Type B pancreatic cell (in vitro differentiated cells): ENCODE data around the gene LYST. TPM values are rescaled to one million over a fixed set of nuclear protein-coding genes. Genes with fewer than 3 reads are reported as not detected.

Experiments used
- DNase-seq: peaks from one replicate; pipeline ENCODE4 v3.0.0; 2021; ENCODE audit warnings: mixed read lengths; ENCODE audit not compliant: unreplicated experiment; ENCODE audit errors: extremely low spot score
- H3K27ac Mint-ChIP-seq: 2 replicates; pipeline ENCODE4 v1.8.0; 2021; ENCODE audit warnings: mild to moderate bottlenecking, mixed read lengths
- H3K27me3 Mint-ChIP-seq: 2 replicates; pipeline ENCODE4 v1.8.0; 2021; ENCODE audit warnings: mixed read lengths
- H3K36me3 Mint-ChIP-seq: 2 replicates; pipeline ENCODE4 v1.8.0; 2021; ENCODE audit warnings: mixed read lengths
- H3K4me1 Mint-ChIP-seq: one replicate; pipeline ENCODE4 v1.8.0; 2021; ENCODE audit warnings: mixed read lengths; ENCODE audit not compliant: unreplicated experiment
- H3K4me3 Mint-ChIP-seq: 2 replicates; pipeline ENCODE4 v1.8.0; 2021; ENCODE audit warnings: mild to moderate bottlenecking, mixed read lengths
- H3K9me3 Mint-ChIP-seq: 2 replicates; pipeline ENCODE4 v1.8.0; 2021; ENCODE audit warnings: mixed read lengths
- total RNA-seq: library from RNA; stranded (reverse); gene quantifications from 2 replicates; pipeline ENCODE4 v1.2.1, GENCODE V29; 2021; ENCODE audit warnings: low replicate concordance
- TF ChIP-seq, protein P1 (sequence below): fragments of 200-600 bp; sonication (generic); conservative IDR thresholded peaks from 2 replicates; pipeline ENCODE4 v1.5.0; 2021; ENCODE audit warnings: antibody characterized with exemption, mild to moderate bottlenecking

LYST gene
- total RNA-seq, 1 donor from 2014 or later: 9.7 TPM

DNA sequence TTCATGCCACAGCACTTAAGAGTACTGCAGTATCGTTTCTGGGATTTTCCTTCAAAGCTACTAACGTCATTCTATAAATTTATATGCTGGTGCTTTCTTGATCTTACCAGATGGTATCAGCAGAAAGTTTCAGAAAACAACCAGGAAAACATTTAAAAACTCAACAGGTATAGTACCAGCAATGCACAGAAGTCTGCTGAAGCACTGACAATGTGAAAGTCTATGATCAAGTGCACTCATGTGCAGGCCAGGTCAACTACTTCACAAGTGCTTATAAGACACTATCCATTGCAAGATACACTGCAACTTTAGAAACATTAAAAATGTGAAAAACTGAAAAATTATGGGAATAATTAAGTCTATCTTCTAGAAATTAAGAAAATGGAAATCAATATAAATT is 34.7 kb downstream of the LYST start:
- no peak overlapping the region for H3K4me3 Mint-ChIP-seq
- H3K9me3 Mint-ChIP-seq: no peaks in the 10 kb centered on the region
- no peaks in the 10 kb centered on the region for H3K27me3 Mint-ChIP-seq
- no peaks in the 10 kb centered on the region for H3K36me3 Mint-ChIP-seq
- no peak for DNase-seq
- H3K4me1 Mint-ChIP-seq: no peaks in the 10 kb centered on the region
- H3K27ac Mint-ChIP-seq: no peak overlapping the region
- TF ChIP-seq, protein P1, sequence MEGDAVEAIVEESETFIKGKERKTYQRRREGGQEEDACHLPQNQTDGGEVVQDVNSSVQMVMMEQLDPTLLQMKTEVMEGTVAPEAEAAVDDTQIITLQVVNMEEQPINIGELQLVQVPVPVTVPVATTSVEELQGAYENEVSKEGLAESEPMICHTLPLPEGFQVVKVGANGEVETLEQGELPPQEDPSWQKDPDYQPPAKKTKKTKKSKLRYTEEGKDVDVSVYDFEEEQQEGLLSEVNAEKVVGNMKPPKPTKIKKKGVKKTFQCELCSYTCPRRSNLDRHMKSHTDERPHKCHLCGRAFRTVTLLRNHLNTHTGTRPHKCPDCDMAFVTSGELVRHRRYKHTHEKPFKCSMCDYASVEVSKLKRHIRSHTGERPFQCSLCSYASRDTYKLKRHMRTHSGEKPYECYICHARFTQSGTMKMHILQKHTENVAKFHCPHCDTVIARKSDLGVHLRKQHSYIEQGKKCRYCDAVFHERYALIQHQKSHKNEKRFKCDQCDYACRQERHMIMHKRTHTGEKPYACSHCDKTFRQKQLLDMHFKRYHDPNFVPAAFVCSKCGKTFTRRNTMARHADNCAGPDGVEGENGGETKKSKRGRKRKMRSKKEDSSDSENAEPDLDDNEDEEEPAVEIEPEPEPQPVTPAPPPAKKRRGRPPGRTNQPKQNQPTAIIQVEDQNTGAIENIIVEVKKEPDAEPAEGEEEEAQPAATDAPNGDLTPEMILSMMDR: no peak

DNA sequence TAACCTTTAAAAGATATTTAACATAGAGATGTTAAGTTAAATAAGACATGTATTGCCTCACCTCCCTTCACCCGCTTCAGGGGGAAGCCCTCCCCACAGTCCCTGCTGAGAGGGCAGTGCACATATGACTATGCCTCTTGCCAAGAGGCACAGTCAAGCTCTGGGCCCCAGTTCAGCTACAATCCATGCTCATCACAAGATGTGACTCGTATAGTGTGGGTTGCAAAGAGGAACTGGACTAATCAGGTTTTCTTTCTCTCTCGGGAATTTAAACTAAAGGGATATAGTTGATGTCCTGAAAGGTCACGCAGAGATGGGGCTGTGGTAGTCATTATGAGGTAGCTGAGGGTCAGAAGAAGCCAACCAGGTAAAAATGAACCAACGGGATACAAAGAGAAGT is 35.6 kb downstream of the LYST start:
- DNase-seq: no peak
- Mint-ChIP-seq H3K27ac (no peak overlapping the region), H3K9me3 (no peaks in the 10 kb centered on the region), H3K4me3 (no peak overlapping the region), H3K27me3 (no peaks in the 10 kb centered on the region), H3K36me3 (no peaks in the 10 kb centered on the region), H3K4me1 (no peaks in the 10 kb centered on the region)
- TF ChIP-seq, protein P1: no peak

DNA sequence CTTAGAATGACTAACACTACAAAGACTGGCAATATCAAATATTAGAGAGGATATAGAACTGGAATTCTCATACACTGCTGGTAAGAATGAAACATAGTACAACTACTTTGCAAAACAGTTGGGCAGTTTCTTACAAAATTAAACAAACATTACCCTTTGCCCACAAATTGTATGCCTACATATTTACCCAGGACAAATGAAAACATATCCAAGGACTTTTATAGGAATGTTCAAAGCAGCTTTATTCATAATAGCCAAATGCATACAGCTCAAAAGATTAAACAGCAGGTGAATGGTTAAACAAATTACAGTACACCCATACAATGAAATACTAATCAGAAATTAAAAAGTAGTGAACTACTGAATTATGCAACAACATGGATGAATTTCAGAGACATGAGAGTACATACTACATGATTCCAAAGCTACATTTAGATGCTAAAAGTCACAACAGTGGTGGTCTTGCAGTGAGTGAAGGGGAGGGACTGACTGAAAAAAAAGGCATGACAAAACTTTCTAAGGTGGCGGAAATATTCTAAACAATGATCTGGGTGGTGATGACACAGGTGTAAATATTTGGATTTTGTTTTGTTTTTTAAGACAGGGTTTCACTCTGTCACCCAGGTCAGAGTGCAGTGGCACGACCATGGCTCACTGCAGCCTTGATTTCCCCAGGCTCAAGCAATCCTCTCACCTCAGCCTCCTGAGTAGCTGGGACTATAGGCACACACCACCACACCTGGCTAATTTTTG is 40.4 kb downstream of the LYST start:
- Mint-ChIP-seq H3K36me3 (no peaks in the 10 kb centered on the region), H3K27me3 (no peaks in the 10 kb centered on the region), H3K9me3 (no peaks in the 10 kb centered on the region), H3K27ac (no peak overlapping the region), H3K4me3 (no peak overlapping the region), H3K4me1 (no peaks in the 10 kb centered on the region)
- TF ChIP-seq, protein P1: no peak
- no peak for DNase-seq

DNA sequence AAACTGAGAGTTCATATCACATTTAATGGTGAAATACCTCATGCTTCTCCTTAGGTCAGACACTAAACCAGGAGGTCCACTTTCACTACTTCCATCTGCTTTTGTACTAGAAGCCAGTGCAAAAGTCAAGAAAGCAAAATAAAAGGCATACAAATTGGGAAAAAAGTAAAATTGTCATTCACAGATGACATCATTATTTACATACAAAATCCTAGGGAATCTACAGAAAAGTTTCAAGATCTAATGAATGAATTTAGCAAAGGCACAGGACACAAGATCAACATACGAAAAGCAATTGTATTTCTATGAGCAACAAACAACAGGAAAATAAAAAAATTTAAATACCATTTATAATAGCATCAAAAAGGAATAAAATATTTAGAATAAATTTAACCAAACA is 41.5 kb downstream of the LYST start:
- Mint-ChIP-seq H3K36me3 (no peaks in the 10 kb centered on the region), H3K4me1 (no peaks in the 10 kb centered on the region), H3K27ac (no peak overlapping the region)

DNA sequence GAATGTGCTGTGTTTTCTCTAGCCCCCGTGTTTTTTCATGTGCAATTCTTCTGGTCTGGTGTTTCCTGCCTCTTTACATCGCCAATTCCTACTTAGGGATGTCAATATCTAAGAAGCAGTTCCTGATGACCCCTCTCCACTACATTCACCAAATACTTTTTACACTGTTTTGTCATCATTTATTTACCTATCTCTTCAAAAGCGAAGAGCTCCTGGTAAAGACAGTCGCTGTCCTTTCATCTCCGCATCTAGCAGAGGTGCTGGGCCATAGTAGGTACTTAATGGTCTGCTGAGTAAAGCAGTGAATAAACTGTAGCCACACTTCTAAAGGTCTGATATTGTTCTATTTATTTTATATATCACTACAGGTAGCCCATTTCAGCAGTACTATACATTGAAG is 43.0 kb downstream of the LYST start:
- Mint-ChIP-seq H3K27ac (no peak overlapping the region), H3K4me1 (no peaks in the 10 kb centered on the region), H3K36me3 (no peaks in the 10 kb centered on the region), H3K9me3 (no peaks in the 10 kb centered on the region), H3K27me3 (no peaks in the 10 kb centered on the region), H3K4me3 (no peak overlapping the region)
- TF ChIP-seq, protein P1: no peak
- DNase-seq: no peak

More for the DNA sequence above, 41.5 kb downstream of the LYST start:
- Mint-ChIP-seq H3K9me3 (no peaks in the 10 kb centered on the region), H3K27me3 (no peaks in the 10 kb centered on the region), H3K4me3 (no peak overlapping the region)
- no peak for DNase-seq
- TF ChIP-seq, protein P1: no peak
